GM23338 (cell line): ENCODE data around the gene USP46. TPM values are rescaled to one million over a fixed set of nuclear protein-coding genes. Genes with fewer than 3 reads are reported as not detected.
A peak's percentile ranks its signal among the peaks of the same experiment; 100 is the strongest.

Source experiments
- ATAC-seq: fragments of 200-7000 bp; cut with Tn5 transposase; 3 replicates; pipeline ENCODE4 v1.9.1; 2020
- DNase-seq: peaks from one replicate; pipeline ENCODE4 v3.0.0-alpha.2; 2015; ENCODE audit warnings: low spot score
- H2AFZ ChIP-seq: fragments of 200-600 bp; sonication (generic); 2 replicates; pipeline ENCODE4 v1.8.0; 2016; ENCODE audit warnings: antibody characterized with exemption, mild to moderate bottlenecking, moderate library complexity
- H3F3A ChIP-seq: fragments of 200-600 bp; sonication (generic); replicated peaks from 2 replicates; pipeline ENCODE4 v1.8.0; 2017; ENCODE audit warnings: antibody characterized with exemption, mixed run types, low read depth
- H3K27ac ChIP-seq: fragments of 200-600 bp; sonication (generic); 2 replicates; pipeline ENCODE4 v1.6.1; 2016; ENCODE audit warnings: low read depth
- H3K27me3 ChIP-seq: fragments of 200-600 bp; sonication (generic); 2 replicates; pipeline ENCODE4 v1.8.0; 2016; ENCODE audit warnings: mild to moderate bottlenecking, mixed run types, moderate library complexity; ENCODE audit not compliant: insufficient read depth
- H3K36me3 ChIP-seq: fragments of 200-600 bp; sonication (generic); 2 replicates; pipeline ENCODE4 v1.8.0; 2016; ENCODE audit warnings: mild to moderate bottlenecking; ENCODE audit not compliant: insufficient read depth
- H3K4me1 ChIP-seq: fragments of 200-600 bp; sonication (generic); 2 replicates; pipeline ENCODE4 v1.8.0; 2016; ENCODE audit warnings: mild to moderate bottlenecking, moderate library complexity; ENCODE audit not compliant: insufficient read depth
- H3K4me2 ChIP-seq: fragments of 200-600 bp; sonication (generic); 2 replicates; pipeline ENCODE4 v1.7.1; 2017; ENCODE audit warnings: mixed run types
- H3K4me3 ChIP-seq: fragments of 200-600 bp; sonication (generic); 2 replicates; pipeline ENCODE4 v1.6.1; 2016; ENCODE audit warnings: mixed run types
- H3K79me2 ChIP-seq: fragments of 200-600 bp; sonication (generic); replicated peaks from 2 replicates; pipeline ENCODE4 v1.8.0; 2017; ENCODE audit warnings: mild to moderate bottlenecking; ENCODE audit not compliant: insufficient read depth
- H3K9me2 ChIP-seq: fragments of 200-600 bp; sonication (generic); 2 replicates; pipeline ENCODE4 v1.8.0; 2017; ENCODE audit not compliant: insufficient read depth
- H4K20me1 ChIP-seq: fragments of 200-600 bp; sonication (generic); replicated peaks from 2 replicates; pipeline ENCODE4 v1.8.0; 2017; ENCODE audit warnings: mild to moderate bottlenecking; ENCODE audit not compliant: insufficient read depth
- H3K27ac Mint-ChIP-seq: 2 replicates; pipeline ENCODE4 v1.8.0; 2020; ENCODE audit warnings: inconsistent platforms, mild to moderate bottlenecking, moderate library complexity, mixed read lengths
- H3K27me3 Mint-ChIP-seq: 3 replicates; pipeline ENCODE4 v1.8.0; 2022; ENCODE audit warnings: low read depth, mild to moderate bottlenecking, moderate library complexity, mixed read lengths, inconsistent platforms; ENCODE audit not compliant: insufficient read depth, poor library complexity
- H3K36me3 Mint-ChIP-seq: 3 replicates; pipeline ENCODE4 v1.8.0; 2021; ENCODE audit warnings: low read depth, mild to moderate bottlenecking, inconsistent platforms, moderate library complexity, mixed read lengths
- H3K4me1 Mint-ChIP-seq: 3 replicates; pipeline ENCODE4 v1.8.0; 2020; ENCODE audit warnings: mild to moderate bottlenecking, inconsistent platforms, mixed read lengths
- H3K4me3 Mint-ChIP-seq: 3 replicates; pipeline ENCODE4 v1.8.0; 2021; ENCODE audit warnings: moderate library complexity, mild to moderate bottlenecking, inconsistent platforms, mixed read lengths
- H3K9me3 Mint-ChIP-seq: 3 replicates; pipeline ENCODE4 v1.8.0; 2020; ENCODE audit warnings: moderate library complexity, mild to moderate bottlenecking, inconsistent platforms, mixed read lengths
- CTCF ChIP-seq, 2 experiments: fragments of 200-600 bp in 1 of 2; sonication (generic) in 1 of 2; conservative IDR thresholded peaks; 2 replicates each; pipeline versions ENCODE4 v1.5.1 to v1.6.1; 2016 to 2017; ENCODE audit warnings: antibody characterized with exemption in 2 of 2, low read depth in 2 of 2, mild to moderate bottlenecking in 2 of 2, moderate library complexity in 1 of 2
- EZH2 ChIP-seq: fragments of 200-600 bp; sonication (generic); IDR thresholded peaks from one replicate; pipeline ENCODE4 v1.8.0; 2017; ENCODE audit warnings: antibody characterized with exemption, mild to moderate bottlenecking, low read depth; ENCODE audit not compliant: unreplicated experiment
- EZH2phosphoT487 ChIP-seq: fragments of 200-600 bp; sonication (generic); IDR thresholded peaks from one replicate; pipeline ENCODE4 v1.8.1; 2018; ENCODE audit warnings: antibody characterized with exemption; ENCODE audit not compliant: unreplicated experiment
- STAT1 ChIP-seq: IDR thresholded peaks from one replicate; pipeline ENCODE4 v1.6.1; 2016; ENCODE audit warnings: antibody characterized with exemption; ENCODE audit not compliant: unreplicated experiment
- ZNF114 ChIP-seq: fragments of 250-450 bp; sonication (Bioruptor Pico); IDR thresholded peaks from 2 replicates; pipeline ENCODE4 v1.5.0; 2020; ENCODE audit warnings: mild to moderate bottlenecking, moderate library complexity
- ZNF331 ChIP-seq: fragments of 250-450 bp; sonication (Bioruptor Pico); IDR thresholded peaks from 2 replicates; pipeline ENCODE4 v1.5.0; 2020; ENCODE audit warnings: low read depth, mild to moderate bottlenecking, moderate library complexity
- ZNF462 ChIP-seq: fragments of 250-450 bp; sonication (Bioruptor Pico); IDR thresholded peaks from 2 replicates; pipeline ENCODE4 v1.5.0; 2020; ENCODE audit warnings: mild to moderate bottlenecking, moderate library complexity
- polyA plus RNA-seq: library from polyadenylated mRNA; unstranded; fragments of >200 nt; fragmentation: Nextera tagmentation; extraction: Ambion mirVana; gene quantifications from 2 replicates; pipeline ENCODE4 v1.2.1, GENCODE V29; 2016
- total RNA-seq: library from RNA; depleted of rRNA; stranded (reverse); fragments of >200 nt; shearing (Covaris generic); gene quantifications from 2 replicates; pipeline ENCODE4 v1.2.3, GENCODE V29; 2014

USP46 gene
- total and polyA plus RNA-seq, 2 experiments from 2014 or later = 40.5 to 59.4 TPM

GRCh38 chr4:52588097-52588496, 71.0 kb downstream of the USP46 start:
- TF ChIP-seq CTCF (conservative IDR thresholded peaks at IDR 0.05; ENCODE audit: low read depth in 2 of 2) (peak; percentile 70 to 82), ZNF462 (CRISPR knock-in tag) (no peak), ZNF114 (CRISPR knock-in tag) (no peak), EZH2 (no peak), EZH2phosphoT487 (no peak), ZNF331 (CRISPR knock-in tag) (no peak), STAT1 (no peak)
- H3K4me1 Mint-ChIP-seq = peaks cover 27% of the 10 kb centered on the region
- no peaks in the 10 kb centered on the region for H4K20me1 ChIP-seq
- H3K4me1 ChIP-seq = peaks cover 18% of the 10 kb centered on the region
- ATAC-seq = peak; percentile 88
- H3K79me2 ChIP-seq = no peaks in the 10 kb centered on the region
- no peaks in the 10 kb centered on the region for H3K27me3 ChIP-seq
- H3K36me3 ChIP-seq = no peaks in the 10 kb centered on the region
- H3K27ac Mint-ChIP-seq = no peak overlapping the region
- H2AFZ ChIP-seq = no peak overlapping the region
- peaks cover 7% of the 10 kb centered on the region for H3K27me3 Mint-ChIP-seq
- H3K9me2 ChIP-seq = no peaks in the 10 kb centered on the region
- H3K9me3 Mint-ChIP-seq = no peaks in the 10 kb centered on the region; the same call in 2 of the 3 replicates
- no peak overlapping the region for H3K27ac ChIP-seq
- no peak overlapping the region for H3K4me2 ChIP-seq
- peaks cover 14% of the 10 kb centered on the region for H3K36me3 Mint-ChIP-seq
- DNase-seq = peak; percentile 68
- H3F3A ChIP-seq = no peaks in the 10 kb centered on the region
- H3K4me3 Mint-ChIP-seq = no peak overlapping the region
- H3K4me3 ChIP-seq = no peak overlapping the region
